IPS-NIHi11 (cell line): Measurements from ENCODE around the gene DBX1.

ENCODE experiments used
- DNase-seq: peaks from one replicate; pipeline ENCODE4 v3.0.0; 2012; ENCODE audit warnings: mixed read lengths, low spot score

Gene DBX1

DNA sequence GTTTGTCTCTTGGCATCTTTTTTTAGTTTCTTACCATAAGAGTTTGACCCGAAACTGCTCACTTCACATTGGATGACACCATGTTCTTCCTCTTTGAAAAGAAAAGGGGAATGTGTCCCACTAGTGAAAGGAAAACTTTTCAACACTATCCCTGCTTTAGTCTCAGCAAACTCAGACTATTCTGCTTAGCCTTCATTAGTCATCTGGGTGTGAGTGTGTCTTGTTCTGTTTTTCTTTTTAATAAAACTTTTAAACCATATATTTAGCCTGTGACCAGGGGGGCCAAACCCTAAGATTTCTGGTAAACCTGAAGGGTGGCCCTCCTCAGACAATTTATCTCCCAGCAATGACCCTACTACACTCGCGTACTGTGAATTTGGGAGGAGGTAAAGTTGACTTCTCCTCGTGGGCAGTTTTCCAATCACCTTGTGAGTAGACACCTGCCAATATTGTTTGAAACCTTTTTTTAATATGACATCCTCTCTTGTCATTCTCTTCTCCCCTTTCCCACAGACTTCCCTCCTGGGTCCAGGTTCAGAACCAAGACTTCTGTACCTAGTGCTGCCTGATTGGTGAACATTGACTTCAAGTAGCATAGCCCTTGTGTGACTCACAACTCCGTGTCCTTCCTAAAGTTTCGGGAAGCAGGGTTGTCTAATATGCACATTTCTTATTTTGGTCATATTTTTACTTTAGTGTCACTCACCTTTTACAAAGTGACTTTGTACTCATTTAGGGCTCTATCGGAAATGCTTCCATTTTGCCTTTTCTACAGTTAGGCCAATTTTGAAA lies 39.9 kb downstream of the DBX1 start:
- DNase-seq: no peak

DNA sequence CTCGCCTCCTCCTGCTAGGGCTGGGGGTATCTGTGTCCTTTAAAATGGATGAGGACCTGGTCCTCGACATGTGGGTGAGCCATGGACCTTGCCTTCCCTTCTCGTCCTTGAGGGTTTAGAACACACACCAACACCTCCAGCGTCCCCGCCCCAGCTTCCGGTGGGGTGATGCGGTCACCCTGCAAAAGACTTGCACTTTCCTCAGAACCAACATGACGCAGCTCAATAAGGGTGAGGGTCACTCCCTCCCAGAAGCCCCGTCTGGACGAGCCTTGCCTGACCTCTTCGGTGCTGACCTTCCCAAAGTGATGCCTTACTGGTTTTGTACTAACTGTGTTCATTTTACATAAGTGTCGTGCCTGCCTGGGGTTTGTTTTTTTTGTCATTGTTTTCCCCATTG lies 41.0 kb downstream of the DBX1 start:
- DNase-seq: no peak

DNA sequence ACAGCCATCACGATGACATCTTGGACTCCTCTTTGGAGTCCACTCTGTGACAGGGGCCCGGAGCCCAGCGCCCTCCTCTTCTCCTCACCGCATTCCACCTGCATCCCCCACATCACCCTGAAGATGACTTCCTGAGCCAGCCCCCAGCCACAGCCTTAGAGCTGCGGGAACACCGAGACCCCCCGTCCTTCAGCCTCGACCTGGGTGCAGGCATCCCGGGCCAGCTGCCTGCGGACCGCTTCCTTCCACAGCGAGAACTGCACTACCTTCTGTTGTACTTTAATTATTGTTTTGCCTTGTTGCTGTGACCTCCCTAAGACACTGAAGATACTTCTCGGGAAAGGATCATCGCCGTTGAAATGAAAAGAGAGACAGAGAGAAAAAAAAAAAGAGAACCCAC lies 42.1 kb downstream of the DBX1 start:
- DNase-seq: no peak

DNA sequence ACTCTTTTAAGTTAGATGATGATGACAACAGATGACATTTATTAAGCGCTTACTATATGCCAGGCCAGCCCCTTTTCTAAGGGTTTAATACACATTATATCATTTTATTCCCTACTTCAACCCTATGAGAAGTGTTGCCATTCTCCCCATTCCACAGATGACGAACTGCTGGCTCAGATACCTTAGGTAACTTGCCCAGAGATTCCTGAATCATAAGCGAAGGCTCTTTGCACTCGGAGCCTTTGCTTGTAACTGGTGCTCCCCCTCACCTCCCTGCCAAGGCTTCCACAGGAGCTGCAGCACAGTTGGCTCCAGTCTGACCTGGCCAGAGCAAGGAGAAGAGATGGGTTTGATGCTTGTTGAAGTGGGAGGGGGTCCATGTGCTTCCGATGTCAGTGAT lies 43.0 kb downstream of the DBX1 start:
- no peak for DNase-seq

GRCh38 chr11:20116825-20117224 lies 43.5 kb downstream of the DBX1 start:
- DNase-seq: no peak

DNA sequence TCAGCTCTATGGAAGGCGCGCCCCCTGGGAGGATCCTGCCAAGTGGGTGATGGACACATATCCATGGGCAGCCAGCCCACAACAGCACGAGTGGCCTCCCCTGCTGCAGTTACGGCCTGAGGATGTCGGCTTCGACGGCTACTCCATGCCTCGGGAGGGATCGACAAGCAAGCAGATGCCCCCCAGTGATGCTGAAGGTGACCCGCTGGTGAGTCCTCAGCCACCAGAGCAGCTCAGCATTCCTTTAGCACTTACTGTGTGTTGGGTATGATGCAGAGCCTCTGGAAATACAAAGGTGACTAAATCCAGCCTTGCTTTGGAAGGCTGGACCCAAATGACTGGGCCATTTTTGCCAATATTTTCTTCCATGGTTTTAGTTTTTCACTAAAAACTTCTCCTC lies 45.7 kb downstream of the DBX1 start:
- DNase-seq: no peak

GRCh38 chr11:20113149-20113438 lies 47.2 kb downstream of the DBX1 start:
- DNase-seq: no peak

- DNase-seq: peak; percentile 58
These were observed 47.8 kb downstream of the DBX1 start for GRCh38 chr11:20112291-20113148.

DNA sequence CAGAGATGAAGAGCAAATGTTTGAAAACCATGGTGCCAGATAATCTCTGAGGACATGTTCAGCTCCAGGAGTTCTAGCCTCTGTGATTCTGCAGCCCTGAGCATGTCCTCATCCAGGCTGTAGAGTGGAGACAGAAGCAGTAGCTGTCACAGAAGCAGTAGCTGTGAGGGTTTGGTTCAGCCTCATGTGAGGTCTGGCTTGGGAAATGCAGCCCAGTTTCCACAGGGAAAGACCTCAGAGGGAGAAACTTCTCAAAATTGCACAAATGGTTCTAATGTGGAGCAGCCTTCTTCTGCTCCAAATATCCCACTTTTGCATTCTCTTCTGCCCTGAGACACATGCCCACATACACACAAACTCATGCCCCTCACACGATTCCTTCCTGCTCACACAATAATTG lies 48.4 kb downstream of the DBX1 start:
- DNase-seq: no peak

- DNase-seq: peak; percentile 91
These were observed 49.2 kb downstream of the DBX1 start for GRCh38 chr11:20110908-20111669.

- no peak for DNase-seq
These were observed 50.4 kb downstream of the DBX1 start for GRCh38 chr11:20109731-20110445.
